ENCODE measurements around the gene TBC1D2B.

GRCh38 chr15:78109156-78109555 lies 31.6 kb upstream of the TBC1D2B start:
- TF ChIP-seq, protein P1, sequence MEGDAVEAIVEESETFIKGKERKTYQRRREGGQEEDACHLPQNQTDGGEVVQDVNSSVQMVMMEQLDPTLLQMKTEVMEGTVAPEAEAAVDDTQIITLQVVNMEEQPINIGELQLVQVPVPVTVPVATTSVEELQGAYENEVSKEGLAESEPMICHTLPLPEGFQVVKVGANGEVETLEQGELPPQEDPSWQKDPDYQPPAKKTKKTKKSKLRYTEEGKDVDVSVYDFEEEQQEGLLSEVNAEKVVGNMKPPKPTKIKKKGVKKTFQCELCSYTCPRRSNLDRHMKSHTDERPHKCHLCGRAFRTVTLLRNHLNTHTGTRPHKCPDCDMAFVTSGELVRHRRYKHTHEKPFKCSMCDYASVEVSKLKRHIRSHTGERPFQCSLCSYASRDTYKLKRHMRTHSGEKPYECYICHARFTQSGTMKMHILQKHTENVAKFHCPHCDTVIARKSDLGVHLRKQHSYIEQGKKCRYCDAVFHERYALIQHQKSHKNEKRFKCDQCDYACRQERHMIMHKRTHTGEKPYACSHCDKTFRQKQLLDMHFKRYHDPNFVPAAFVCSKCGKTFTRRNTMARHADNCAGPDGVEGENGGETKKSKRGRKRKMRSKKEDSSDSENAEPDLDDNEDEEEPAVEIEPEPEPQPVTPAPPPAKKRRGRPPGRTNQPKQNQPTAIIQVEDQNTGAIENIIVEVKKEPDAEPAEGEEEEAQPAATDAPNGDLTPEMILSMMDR (IDR thresholded peaks at IDR 0.05; ENCODE audit: insufficient read depth, low read length, poor library complexity, severe bottlenecking), result no peak
- no peak for TF ChIP-seq EZH2phosphoT487 (conservative IDR thresholded peaks at IDR 0.05; ENCODE audit: low read length)

Measured in SU-DHL-6 (cell line).